ENCODE results near the gene KIF5A.
A peak's percentile ranks its signal among the peaks of the same experiment; 100 is the strongest.
"Not testable (repeated sequence)": the region's sequence is repeated elsewhere in the genome, so short reads cannot be mapped to it uniquely, and the experiment has no call there.

Gene KIF5A

GRCh38 chr12:57582440-57582839 lies 32.6 kb downstream of the KIF5A start:
- no peak for DNase-seq (ENCODE audit: low read depth in 1 of 2, low spot score in 1 of 2)

GRCh38 chr12:57583008-57583831 lies 33.4 kb downstream of the KIF5A start:
- DNase-seq (ENCODE audit: low read depth in 1 of 2, low spot score in 1 of 2), result peak in 1 of 2 donors; percentile 30

GRCh38 chr12:57584050-57584449 lies 34.2 kb downstream of the KIF5A start:
- DNase-seq (ENCODE audit: low read depth in 1 of 2, low spot score in 1 of 2), result no peak

GRCh38 chr12:57584690-57585089 lies 34.8 kb downstream of the KIF5A start:
- DNase-seq (ENCODE audit: low read depth in 1 of 2, low spot score in 1 of 2), result no peak

- DNase-seq (ENCODE audit: low read depth in 1 of 2, low spot score in 1 of 2), result no peak
Observed at GRCh38 chr12:57585156-57585555, 35.3 kb downstream of the KIF5A start.

GRCh38 chr12:57586128-57586527 lies 36.3 kb downstream of the KIF5A start:
- DNase-seq (ENCODE audit: low read depth in 1 of 2, low spot score in 1 of 2), result no peak

- no peak for DNase-seq (ENCODE audit: low read depth in 1 of 2, low spot score in 1 of 2)
Observed at GRCh38 chr12:57586832-57587429, 37.1 kb downstream of the KIF5A start.

- not testable (repeated sequence) for DNase-seq (ENCODE audit: low read depth in 1 of 2, low spot score in 1 of 2)
Observed at GRCh38 chr12:57588951-57589610, 39.2 kb downstream of the KIF5A start.

GRCh38 chr12:57590479-57590863 lies 40.6 kb downstream of the KIF5A start:
- DNase-seq (ENCODE audit: low read depth in 1 of 2, low spot score in 1 of 2), result no peak

- peak; percentile 64 for DNase-seq (ENCODE audit: low read depth in 1 of 2, low spot score in 1 of 2)
Observed at GRCh38 chr12:57590864-57591781, 41.3 kb downstream of the KIF5A start, which contains the start of gene PIP4K2C. TSS of gene PIP4K2C (plus strand) at chr12:57591192. CDS start at chr12:57591290, 98 bp downstream.

GRCh38 chr12:57591782-57592325 lies 42.0 kb downstream of the KIF5A start:
- DNase-seq (ENCODE audit: low read depth in 1 of 2, low spot score in 1 of 2), result no peak

- DNase-seq (ENCODE audit: low read depth in 1 of 2, low spot score in 1 of 2), result no peak
Observed at GRCh38 chr12:57592551-57593165, 42.8 kb downstream of the KIF5A start.

- DNase-seq (ENCODE audit: low read depth in 1 of 2, low spot score in 1 of 2), result no peak
Observed at GRCh38 chr12:57593187-57593586, 43.3 kb downstream of the KIF5A start.

GRCh38 chr12:57600395-57600794 lies 50.6 kb downstream of the KIF5A start:
- DNase-seq (ENCODE audit: low read depth in 1 of 2, low spot score in 1 of 2), result no peak

- no peak for DNase-seq (ENCODE audit: low read depth in 1 of 2, low spot score in 1 of 2)
Observed at GRCh38 chr12:57602544-57602943, 52.7 kb downstream of the KIF5A start.

- no peak for DNase-seq (ENCODE audit: low read depth in 1 of 2, low spot score in 1 of 2)
Observed at GRCh38 chr12:57603324-57603723, 53.5 kb downstream of the KIF5A start.

- no peak for DNase-seq (ENCODE audit: low read depth in 1 of 2, low spot score in 1 of 2)
Observed at GRCh38 chr12:57603815-57604453, 54.1 kb downstream of the KIF5A start.

- DNase-seq (ENCODE audit: low read depth in 1 of 2, low spot score in 1 of 2), result no peak
Observed at GRCh38 chr12:57604454-57604991, 54.7 kb downstream of the KIF5A start, which contains the start of gene DTX3. TSS of gene DTX3 (plus strand) at chr12:57604824. CDS start at chr12:57606518, 1,694 bp downstream.
